Measurements from ENCODE around the gene REL.
"Not testable (repeated sequence)": the region's sequence is repeated elsewhere in the genome, so short reads cannot be mapped to it uniquely, and the experiment has no call there.

The REL gene

DNA sequence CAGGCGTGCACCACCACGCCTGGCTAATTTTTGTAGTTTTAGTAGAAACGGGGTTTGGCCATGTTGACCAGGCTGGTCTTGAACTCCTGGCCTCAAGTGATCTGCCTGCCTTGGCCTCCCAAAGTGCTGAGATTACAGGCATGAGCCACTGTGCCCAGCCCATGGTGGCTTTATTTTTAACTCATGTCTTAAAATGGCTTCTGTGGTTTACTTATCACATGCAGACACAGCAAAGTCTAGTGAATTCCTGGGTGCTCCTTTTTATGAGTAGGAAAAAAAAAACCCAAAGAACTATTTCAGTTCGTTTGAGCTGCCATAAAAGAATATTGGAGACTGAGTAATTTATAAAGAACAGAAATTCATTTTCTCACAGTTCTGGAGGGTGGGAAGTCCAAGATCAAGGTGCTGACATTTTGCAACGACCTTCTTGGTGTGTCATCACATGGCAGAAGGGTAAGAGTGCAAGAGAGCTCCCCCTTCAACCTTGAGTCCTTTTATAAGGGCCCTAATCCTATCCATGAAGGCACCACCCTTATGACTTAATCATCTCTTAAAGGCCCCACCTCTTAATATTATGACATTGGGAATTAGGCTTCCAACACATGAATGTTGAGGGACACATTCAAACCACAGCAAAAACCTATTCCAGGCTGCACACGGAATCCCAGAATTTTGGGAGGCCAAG, 12.6 kb upstream of the REL start:
- DNase-seq = no peak

DNA sequence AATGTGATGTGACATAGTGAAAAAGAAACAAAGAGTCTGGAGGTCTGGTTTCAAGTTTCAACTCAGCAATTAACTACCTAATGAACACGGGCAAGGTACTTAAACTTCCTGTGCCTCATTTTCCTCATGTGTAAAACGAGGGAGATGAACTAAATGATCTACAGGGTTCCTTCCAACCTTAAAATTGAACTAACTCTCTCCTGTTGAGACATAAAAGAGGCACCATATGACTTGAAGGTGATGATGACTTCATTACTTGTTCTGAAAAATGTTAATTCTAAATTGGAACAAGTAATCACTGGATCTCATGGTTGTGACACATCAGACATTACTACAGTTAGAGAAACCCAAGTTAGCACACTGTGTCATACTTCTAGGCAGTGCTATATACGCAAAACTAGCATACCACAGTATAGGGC, 8.9 kb upstream of the REL start:
- DNase-seq = no peak

GRCh38 chr2:60873381-60873780, 8.0 kb upstream of the REL start:
- no peak for DNase-seq

DNA sequence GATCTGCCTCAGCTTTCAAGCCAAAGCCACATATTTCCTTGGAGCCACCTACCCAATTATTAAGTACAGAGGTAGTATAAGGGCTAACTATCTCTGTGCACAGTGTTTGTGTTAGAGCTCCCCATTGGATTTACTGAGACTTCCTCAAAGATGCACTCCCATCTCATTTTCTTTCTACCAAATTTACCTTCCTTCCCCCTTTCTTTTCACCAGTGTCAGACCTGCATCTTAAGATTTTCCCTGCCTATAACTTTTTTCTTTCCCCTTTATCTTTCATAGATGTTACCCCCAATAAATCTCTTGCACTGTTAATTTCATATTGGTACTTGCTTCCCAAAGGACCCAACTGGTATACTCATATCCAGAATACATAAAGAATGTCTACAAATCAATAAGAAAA, 5.9 kb upstream of the REL start:
- DNase-seq = no peak

DNA sequence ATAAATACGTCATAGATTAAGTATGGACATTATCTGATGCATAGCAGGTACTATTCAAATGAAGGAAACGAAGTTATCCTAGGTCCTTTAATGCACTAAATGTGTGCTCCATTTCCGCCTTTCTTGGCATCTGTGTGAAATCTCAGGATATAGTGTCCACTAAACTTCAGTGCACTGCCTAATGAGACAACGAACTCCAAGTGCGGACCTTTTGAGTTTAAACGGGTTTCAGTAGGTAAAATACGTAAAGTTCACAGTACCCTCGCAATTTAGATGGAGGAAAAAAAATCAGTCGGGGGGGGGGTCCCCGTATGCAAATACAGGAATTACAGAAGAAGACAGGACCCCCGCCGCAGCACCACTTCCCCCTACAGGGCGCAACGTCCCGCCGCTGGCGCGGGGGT, 729 bp upstream of the REL start:
- DNase-seq = no peak

GRCh38 chr2:60882971-60883753, 1.8 kb downstream of the REL start:
- DNase-seq = no peak

- no peak for DNase-seq
Measured at GRCh38 chr2:60883896-60884295, 2.5 kb downstream of the REL start.

DNA sequence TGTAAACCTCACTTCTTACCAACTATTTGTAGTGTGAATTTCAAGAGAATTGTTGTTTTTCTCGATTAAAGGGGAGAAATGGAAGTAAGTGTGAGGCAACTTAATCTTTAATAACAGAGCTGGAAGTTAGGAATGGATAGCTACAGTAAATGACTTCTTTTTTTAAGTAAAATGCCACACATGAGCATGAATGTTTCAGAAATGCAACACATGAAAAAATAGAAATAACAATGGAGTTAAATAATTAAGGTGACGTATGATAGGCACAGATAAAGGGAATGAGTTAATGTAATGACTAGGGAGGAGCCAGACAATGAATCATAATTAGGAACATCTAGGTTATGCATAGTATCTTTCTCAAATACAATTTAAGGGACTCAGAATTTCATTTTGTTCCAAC, 3.4 kb downstream of the REL start:
- DNase-seq = no peak

- DNase-seq = no peak
Measured at GRCh38 chr2:60885683-60886082, 4.3 kb downstream of the REL start.

DNA sequence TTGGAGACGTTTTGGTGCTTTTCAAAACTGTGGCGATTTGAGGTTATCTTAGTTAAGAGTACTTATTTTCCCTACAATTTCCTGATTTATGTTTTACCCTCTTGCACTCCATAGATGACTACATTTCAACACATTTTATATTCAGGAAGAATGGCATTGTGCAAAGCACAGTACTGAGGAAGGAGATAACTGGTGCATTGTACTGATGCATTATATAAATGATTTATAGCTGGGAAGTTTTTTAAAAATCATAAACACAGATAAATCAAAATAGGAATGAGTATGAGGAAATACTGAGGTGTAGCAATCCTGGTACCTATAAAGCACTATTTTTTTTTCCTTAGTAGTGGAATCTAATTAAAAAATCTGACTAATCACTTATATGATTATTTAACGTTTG, 5.6 kb downstream of the REL start:
- no peak for DNase-seq

DNA sequence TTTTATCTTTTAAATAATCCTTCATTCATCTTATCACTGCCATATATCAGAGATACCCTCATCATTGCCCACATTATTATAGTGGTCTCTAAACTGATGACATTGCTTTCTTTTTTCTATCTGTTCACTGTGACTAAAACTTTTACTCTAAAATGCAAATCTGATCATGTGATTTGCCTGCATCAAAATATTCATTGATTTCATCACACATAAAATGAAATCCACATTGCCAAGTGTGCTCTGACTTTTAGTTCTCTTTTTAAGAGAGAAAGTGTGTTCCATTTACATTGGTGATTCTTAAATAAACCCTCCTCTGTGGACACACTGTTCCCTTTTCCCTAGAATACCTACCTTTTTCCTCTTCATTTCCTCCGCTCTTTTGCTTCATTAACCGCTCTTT, 7.5 kb downstream of the REL start:
- no peak for DNase-seq

DNA sequence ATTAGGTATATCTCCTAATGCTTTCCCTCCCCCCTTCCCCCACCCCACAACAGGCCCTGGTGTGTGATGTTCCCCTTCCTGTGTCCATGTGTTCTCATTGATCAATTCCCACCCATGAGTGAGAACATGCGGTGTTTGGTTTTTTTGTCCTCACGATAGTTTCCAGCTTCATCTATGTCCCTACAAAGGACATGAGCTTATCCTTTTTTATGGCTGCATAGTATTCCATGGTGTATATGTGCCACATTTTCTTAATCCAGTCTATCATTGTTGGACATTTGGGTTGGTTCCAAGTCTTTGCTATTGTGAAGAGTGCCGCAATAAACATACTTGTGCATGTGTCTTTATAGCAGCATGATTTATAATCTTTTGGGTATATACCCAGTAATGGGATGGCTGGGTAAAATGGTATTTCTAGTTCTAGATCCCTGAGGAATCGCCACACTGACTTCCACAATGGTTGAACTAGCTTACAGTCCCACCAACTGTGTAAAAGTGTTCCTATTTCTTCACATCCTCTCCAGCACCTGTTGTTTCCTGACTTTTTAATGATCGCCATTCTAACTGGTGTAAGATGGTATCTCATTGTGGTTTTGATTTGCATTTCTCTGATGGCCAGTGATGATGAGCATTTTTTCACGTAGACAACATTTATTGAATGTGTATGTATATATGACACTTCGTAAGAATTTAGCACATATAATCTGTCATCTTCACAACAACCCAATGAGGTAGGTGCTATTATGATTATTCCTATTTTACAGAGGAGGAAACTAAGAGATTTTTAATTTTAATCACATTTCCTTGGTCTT, 8.4 kb downstream of the REL start:
- not testable (repeated sequence) for DNase-seq

DNA sequence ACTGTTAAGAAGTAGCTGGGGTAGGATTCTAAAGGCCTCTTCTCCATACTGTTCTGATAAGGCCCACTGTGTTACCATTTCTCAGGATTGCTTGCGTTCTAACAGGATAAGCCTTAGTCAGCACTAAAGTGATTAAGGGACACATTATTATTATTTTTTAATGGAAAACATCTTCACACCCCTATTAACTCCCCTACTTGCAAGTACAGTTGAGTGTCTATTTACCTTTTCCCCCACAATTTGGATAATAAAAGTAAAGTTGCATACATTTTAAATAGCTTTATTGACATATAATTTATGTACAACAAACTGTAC, 9.0 kb downstream of the REL start:
- DNase-seq = no peak

GRCh38 chr2:60891180-60891579, 9.8 kb downstream of the REL start:
- no peak for DNase-seq

DNA sequence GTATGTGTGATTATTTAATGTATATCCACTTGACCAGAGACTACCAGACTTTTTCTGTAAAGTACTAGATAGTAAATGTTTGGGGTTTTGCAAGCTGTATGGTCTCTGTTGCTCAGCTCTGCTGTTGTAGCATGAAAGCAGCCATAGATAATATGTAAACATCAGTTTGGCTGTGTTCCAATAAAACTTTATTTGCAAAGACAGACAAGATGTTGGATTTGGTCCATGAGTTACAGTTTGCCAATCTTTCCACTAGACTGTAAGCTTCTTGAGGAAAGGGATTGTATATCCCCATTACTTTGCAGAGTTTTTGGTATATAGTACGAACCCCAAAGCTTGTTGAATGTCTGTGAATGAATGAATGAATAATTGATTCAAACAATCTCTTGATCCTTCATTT, 17.2 kb downstream of the REL start:
- no peak for DNase-seq

DNA sequence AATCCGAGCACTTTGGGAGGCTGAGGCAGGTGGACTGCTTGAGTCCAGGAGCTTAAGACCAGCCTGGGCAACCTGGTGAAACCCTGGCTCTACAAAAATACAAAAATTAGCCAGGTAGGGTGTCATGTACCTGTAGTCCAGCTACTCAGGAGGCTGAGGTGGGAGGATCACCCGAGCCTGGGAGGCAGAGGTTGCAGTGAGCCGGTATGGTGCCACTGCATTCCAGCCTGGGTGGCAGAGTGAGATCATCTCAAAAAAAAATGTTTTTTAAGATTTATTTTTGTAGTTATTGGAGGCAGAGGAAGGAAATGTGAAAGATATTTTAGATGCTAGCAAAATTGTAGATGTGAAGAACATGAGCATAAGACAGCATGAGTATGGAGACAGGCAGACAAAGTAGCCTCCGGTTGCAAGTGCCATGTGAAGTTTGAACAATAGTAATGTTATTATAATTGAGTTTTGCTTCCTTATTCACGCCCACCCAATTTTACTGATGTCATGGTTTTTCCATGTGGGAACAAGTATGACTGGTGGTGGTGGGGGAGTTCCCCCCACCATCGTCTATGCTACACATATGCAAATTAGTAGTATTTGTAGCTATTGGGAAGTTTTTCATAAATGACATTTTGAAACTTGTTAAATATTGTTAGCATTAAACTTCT, 18.0 kb downstream of the REL start:
- no peak for DNase-seq

DNA sequence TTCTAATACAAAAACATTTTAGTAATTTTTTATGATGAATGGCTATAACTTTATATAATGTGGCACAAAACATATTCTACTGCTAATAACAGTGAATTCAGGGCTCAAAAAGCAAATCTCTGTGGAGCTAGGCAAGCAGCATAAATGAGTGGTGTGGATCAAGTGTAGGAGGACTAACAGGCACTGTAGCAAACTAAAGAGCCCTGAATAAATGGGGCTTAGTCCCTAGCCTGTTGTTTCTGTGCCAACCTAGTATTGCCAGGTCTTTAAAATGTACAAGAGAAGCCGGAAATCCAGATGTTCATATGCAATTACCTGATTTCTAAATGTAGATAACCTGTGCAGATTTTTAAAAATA, 18.5 kb downstream of the REL start:
- no peak for DNase-seq

GRCh38 chr2:60901296-60901695, 19.9 kb downstream of the REL start:
- not testable (repeated sequence) for DNase-seq

DNA sequence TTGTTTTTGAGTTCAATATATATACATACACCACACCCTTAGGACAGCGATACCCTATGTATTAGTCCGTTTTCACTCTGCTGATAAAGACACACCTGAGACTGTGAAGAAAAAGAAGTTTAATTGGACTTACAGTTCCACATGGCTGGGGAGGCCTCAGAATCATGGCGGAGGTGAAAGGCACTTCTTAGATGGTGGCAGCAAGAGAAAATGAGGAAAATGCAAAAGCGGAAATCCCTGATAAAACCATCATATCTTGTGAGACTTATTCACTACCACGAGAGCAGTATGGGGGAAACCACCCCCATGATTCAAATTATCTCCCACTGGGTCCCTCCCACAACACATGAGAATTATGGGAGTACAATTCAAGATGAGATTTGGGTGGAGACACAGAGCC, 24.5 kb downstream of the REL start:
- DNase-seq = not testable (repeated sequence)

GRCh38 chr2:60906395-60906794, 25.0 kb downstream of the REL start:
- DNase-seq = no peak

- DNase-seq = no peak
Measured at GRCh38 chr2:60907329-60907728, 26.0 kb downstream of the REL start.

GRCh38 chr2:60925994-60926740, 44.8 kb downstream of the REL start:
- no peak for DNase-seq

All from activated gamma-delta T cell (primary cell).